OCI-LY7 (cell line): ENCODE data around the gene TBC1D19. TPM values are rescaled to one million over a fixed set of nuclear protein-coding genes. Genes with fewer than 3 reads are reported as not detected.

Experiments used
- BruUV-seq: library from RNA; stranded (reverse); fragments of 400-500 nt; replicated peaks from 2 replicates; lab custom pipeline; 2021; lab: Mats Ljungman, UMichigan
- CTCF ChIA-PET: fragments of 300-600 bp; sonication (Branson Sonifier 250); formaldehyde crosslinking; loops from one replicate; lab custom pipeline; 2022; ENCODE audit warnings: antibody characterized with exemption; ENCODE audit not compliant: unreplicated experiment; lab: Charles Lee
- POLR2A ChIA-PET: fragments of 300-600 bp; sonication (Branson Sonifier 250); formaldehyde crosslinking; loops from one replicate; lab custom pipeline; 2022; ENCODE audit warnings: antibody characterized with exemption; lab: Charles Lee
- DNase-seq: peaks from one replicate; pipeline ENCODE4 v3.0.0-alpha.2; 2015; ENCODE audit warnings: low spot score
- H2AFZ ChIP-seq: fragments of 200-600 bp; sonication (generic), shearing (Covaris generic); 2 replicates; pipeline ENCODE4 v1.6.1; 2014; ENCODE audit warnings: mild to moderate bottlenecking, antibody characterized with exemption, low read length, moderate library complexity
- H3K27ac ChIP-seq: fragments of 200-600 bp; sonication (generic); 2 replicates; pipeline ENCODE4 v1.5.1; 2014; ENCODE audit warnings: mixed run types, low read depth, mild to moderate bottlenecking, moderate library complexity, low read length, inconsistent platforms; ENCODE audit not compliant: poor library complexity, severe bottlenecking
- H3K36me3 ChIP-seq: fragments of 200-600 bp; sonication (generic); 2 replicates; pipeline ENCODE4 v1.6.1; 2014; ENCODE audit warnings: mild to moderate bottlenecking, antibody characterized with exemption, low read length, moderate library complexity, mixed read lengths; ENCODE audit not compliant: insufficient read depth
- H3K4me1 ChIP-seq: fragments of 200-600 bp; sonication (generic); 2 replicates; pipeline ENCODE4 v1.5.1; 2014; ENCODE audit warnings: mild to moderate bottlenecking, low read length; ENCODE audit not compliant: insufficient read depth, poor library complexity, severe bottlenecking
- H3K4me2 ChIP-seq: fragments of 200-600 bp; sonication (generic); 2 replicates; pipeline ENCODE4 v1.6.1; 2014; ENCODE audit warnings: mild to moderate bottlenecking, low read length
- H3K4me3 ChIP-seq: fragments of 200-600 bp; sonication (generic); 2 replicates; pipeline ENCODE4 v1.5.1; 2014; ENCODE audit warnings: mild to moderate bottlenecking, low read depth, low read length; ENCODE audit not compliant: poor library complexity, severe bottlenecking
- H3K79me2 ChIP-seq: fragments of 200-600 bp; sonication (generic); 2 replicates; pipeline ENCODE4 v1.6.1; 2016; ENCODE audit warnings: low read depth, mild to moderate bottlenecking, low read length, moderate library complexity, mixed read lengths; ENCODE audit not compliant: insufficient read depth
- H3K9me2 ChIP-seq: fragments of 200-600 bp; sonication (generic); 2 replicates; pipeline ENCODE4 v1.6.1; 2016; ENCODE audit warnings: mild to moderate bottlenecking, low read length, mixed read lengths; ENCODE audit not compliant: insufficient read depth
- H3K9me3 ChIP-seq: fragments of 200-600 bp; sonication (generic); 2 replicates; pipeline ENCODE4 v1.6.1; 2014; ENCODE audit warnings: mild to moderate bottlenecking, mixed run types, low read length, mixed read lengths
- H4K20me1 ChIP-seq: fragments of 200-600 bp; sonication (generic); 2 replicates; pipeline ENCODE4 v1.6.1; 2014; ENCODE audit warnings: mild to moderate bottlenecking, antibody characterized with exemption, low read length, moderate library complexity, mixed read lengths; ENCODE audit not compliant: insufficient read depth
- CTCF ChIP-seq: fragments of 200-600 bp; sonication (generic); conservative IDR thresholded peaks from 2 replicates; pipeline ENCODE4 v1.5.1; 2014; ENCODE audit warnings: mild to moderate bottlenecking, antibody characterized with exemption, low read length, moderate library complexity, mixed read lengths
- EZH2phosphoT487 ChIP-seq: fragments of 200-600 bp; sonication (generic); IDR thresholded peaks from 2 replicates; pipeline ENCODE4 v1.6.1; 2018; ENCODE audit warnings: low read depth, borderline replicate concordance, mild to moderate bottlenecking, mixed run types, antibody characterized with exemption, low read length, moderate library complexity, mixed read lengths
- intact Hi-C: fragments of 100-400 bp; cut with micrococcal nuclease; formaldehyde crosslinking; loops from one replicate; pipeline ENCODE4 v1.10.0; 2022; ENCODE audit not compliant: unreplicated experiment
- total RNA-seq, 2 experiments: library from RNA; depleted of rRNA in 1 of 2; stranded (reverse); fragments of >200 nt in 1 of 2; shearing (Covaris generic) in 1 of 2; gene quantifications; 2 replicates each; pipeline ENCODE4 v1.2.3, GENCODE V29; 2014 to 2022

The TBC1D19 gene
- total RNA-seq, 2 experiments from 2014 or later: 10.1 to 11.0 TPM

GRCh38 chr4:26558166-26558895 lies 25.6 kb upstream of the TBC1D19 start:
- intact Hi-C loops: no loop called here
- H3K4me3 ChIP-seq: no peak overlapping the region
- no peaks in the 10 kb centered on the region for H3K9me2 ChIP-seq
- no peak for TF ChIP-seq CTCF
- BruUV-seq: no TSS peak
- DNase-seq: no peak
- H3K4me1 ChIP-seq: no peaks in the 10 kb centered on the region
- H3K4me2 ChIP-seq: no peak overlapping the region
- H3K27ac ChIP-seq: no peak overlapping the region
- no peaks in the 10 kb centered on the region for H4K20me1 ChIP-seq
- POLR2A ChIA-PET: interaction anchor here (0.5 kb wide), 1 partner anchor 198 kb away, joined by 3 read pairs; no protein-coding TSS in a partner anchor
- no peaks in the 10 kb centered on the region for H3K79me2 ChIP-seq
- no peaks in the 10 kb centered on the region for H3K36me3 ChIP-seq
- no peaks in the 10 kb centered on the region; the same call in 1 of the 2 replicates for H3K9me3 ChIP-seq
- CTCF ChIA-PET: no interaction called here
- no peak overlapping the region for H2AFZ ChIP-seq

- no peak overlapping the region for H2AFZ ChIP-seq
- DNase-seq: no peak
- no peak overlapping the region for H3K4me3 ChIP-seq
- no peaks in the 10 kb centered on the region; the same call in 1 of the 2 replicates for H3K9me3 ChIP-seq
- no peaks in the 10 kb centered on the region for H3K9me2 ChIP-seq
- no peaks in the 10 kb centered on the region for H3K36me3 ChIP-seq
- no peak overlapping the region for H3K27ac ChIP-seq
- no peaks in the 10 kb centered on the region for H3K79me2 ChIP-seq
- ChIA-PET POLR2A (interaction anchor here (0.6 kb wide), 1 partner anchor 120 kb away, joined by 3 read pairs; no protein-coding TSS in a partner anchor), CTCF (no interaction called here)
- BruUV-seq: no TSS peak
- no peak overlapping the region for H3K4me2 ChIP-seq
- no peaks in the 10 kb centered on the region for H3K4me1 ChIP-seq
- no peak for TF ChIP-seq EZH2phosphoT487
- H4K20me1 ChIP-seq: no peaks in the 10 kb centered on the region
- intact Hi-C loops: no loop called here
Observed at GRCh38 chr4:26566133-26566532, 17.8 kb upstream of the TBC1D19 start.

- intact Hi-C loops: no loop called here
- Histone ChIP-seq H3K9me2 (no peaks in the 10 kb centered on the region), H3K79me2 (no peaks in the 10 kb centered on the region), H3K27ac (no peak overlapping the region), H4K20me1 (no peaks in the 10 kb centered on the region), H3K4me1 (no peaks in the 10 kb centered on the region), H3K4me3 (no peak overlapping the region), H3K36me3 (no peaks in the 10 kb centered on the region), H3K4me2 (no peak overlapping the region), H2AFZ (no peak overlapping the region), H3K9me3 (no peaks in the 10 kb centered on the region)
- no TSS peak for BruUV-seq
- no peak for TF ChIP-seq EZH2phosphoT487
- no peak for TF ChIP-seq CTCF
- POLR2A ChIA-PET: interaction anchor here (0.7 to 3.1 kb wide), 4 partner anchors 13 to 372 kb away, joined by 3 to 14 read pairs (median 3); partner anchors contain the start of gene TBC1D19
- no peak for DNase-seq
- CTCF ChIA-PET: no interaction called here
Observed at GRCh38 chr4:26568446-26568994, 15.4 kb upstream of the TBC1D19 start.
